Measurements from ENCODE around the gene ANKS3. TPM values are rescaled to one million over a fixed set of nuclear protein-coding genes. Genes with fewer than 3 reads are reported as not detected.

ANKS3 gene
- total and polyA plus RNA-seq, 9 donors, result 6.7 to 37.4 (median 29.6) TPM

DNA sequence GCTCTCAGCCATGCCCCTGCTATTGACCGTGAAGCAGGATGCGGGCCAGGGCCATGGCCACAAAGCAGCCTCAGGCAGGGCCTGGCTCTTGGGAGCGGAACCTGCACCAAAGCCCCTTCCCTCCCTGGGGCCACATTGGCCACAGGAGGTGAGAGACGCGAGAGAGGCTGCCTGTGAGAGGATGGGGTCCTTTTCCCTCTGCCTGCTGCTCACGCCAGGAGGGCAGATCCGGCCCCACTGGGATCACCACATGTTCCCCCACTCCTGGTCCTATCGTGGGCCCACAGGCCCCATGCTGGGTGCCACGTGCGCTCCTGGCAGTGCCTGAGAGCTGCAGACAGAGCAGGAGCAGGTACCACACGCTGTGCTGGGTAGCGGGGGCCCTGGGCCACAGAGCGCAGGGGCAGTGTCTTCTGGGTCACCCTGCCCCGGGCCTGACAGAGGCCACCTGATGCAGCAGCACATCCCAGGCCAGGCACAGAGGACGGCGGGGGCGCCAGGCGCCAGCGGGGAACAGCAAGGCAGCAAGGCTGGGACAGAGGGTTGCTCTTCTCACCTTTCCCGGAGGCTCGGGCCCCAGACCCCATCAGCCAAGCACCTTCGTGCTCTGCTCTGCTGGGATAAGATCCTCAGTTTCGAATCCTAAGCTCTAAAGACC lies 49.9 kb downstream of the ANKS3 start:
- DNase-seq, result peak in 1 of 5 donors; percentile 47
- H3K27me3 ChIP-seq, result no peaks in the 10 kb centered on the region
- H3K9me3 ChIP-seq, result no peaks in the 10 kb centered on the region
- no peak overlapping the region for H3K4me3 ChIP-seq
- TF ChIP-seq EP300 (IDR thresholded peaks at IDR 0.05), result no peak
- H3K36me3 ChIP-seq, result no peaks in the 10 kb centered on the region
- intact Hi-C loops (cut with DNase I), result no loop called here
- 92% methylated on average over 22 to 23 of the region's 23 CpGs for WGBS, 3 donors
- no peak overlapping the region for H3K27ac ChIP-seq
- peaks cover 2% of the 10 kb centered on the region for H3K4me1 ChIP-seq (ENCODE audit: insufficient read depth)

- no peaks in the 10 kb centered on the region for H3K9me3 ChIP-seq
- peaks cover 4% of the 10 kb centered on the region for H3K4me1 ChIP-seq (ENCODE audit: insufficient read depth)
- intact Hi-C loops (cut with DNase I), result no loop called here
- H3K36me3 ChIP-seq, result no peaks in the 10 kb centered on the region
- 74 to 76% (median 76%) methylated on average over 16 to 17 of the region's 17 CpGs for WGBS, 3 donors
- no peaks in the 10 kb centered on the region for H3K27me3 ChIP-seq
- no peak overlapping the region for H3K27ac ChIP-seq
- H3K4me3 ChIP-seq, result no peak overlapping the region
- DNase-seq, result peak in 1 of 5 donors; percentile 43
- no peak for TF ChIP-seq POLR2A (IDR thresholded peaks at IDR 0.05)
- TF ChIP-seq EP300 (IDR thresholded peaks at IDR 0.05), result no peak
- TF ChIP-seq, protein P1, sequence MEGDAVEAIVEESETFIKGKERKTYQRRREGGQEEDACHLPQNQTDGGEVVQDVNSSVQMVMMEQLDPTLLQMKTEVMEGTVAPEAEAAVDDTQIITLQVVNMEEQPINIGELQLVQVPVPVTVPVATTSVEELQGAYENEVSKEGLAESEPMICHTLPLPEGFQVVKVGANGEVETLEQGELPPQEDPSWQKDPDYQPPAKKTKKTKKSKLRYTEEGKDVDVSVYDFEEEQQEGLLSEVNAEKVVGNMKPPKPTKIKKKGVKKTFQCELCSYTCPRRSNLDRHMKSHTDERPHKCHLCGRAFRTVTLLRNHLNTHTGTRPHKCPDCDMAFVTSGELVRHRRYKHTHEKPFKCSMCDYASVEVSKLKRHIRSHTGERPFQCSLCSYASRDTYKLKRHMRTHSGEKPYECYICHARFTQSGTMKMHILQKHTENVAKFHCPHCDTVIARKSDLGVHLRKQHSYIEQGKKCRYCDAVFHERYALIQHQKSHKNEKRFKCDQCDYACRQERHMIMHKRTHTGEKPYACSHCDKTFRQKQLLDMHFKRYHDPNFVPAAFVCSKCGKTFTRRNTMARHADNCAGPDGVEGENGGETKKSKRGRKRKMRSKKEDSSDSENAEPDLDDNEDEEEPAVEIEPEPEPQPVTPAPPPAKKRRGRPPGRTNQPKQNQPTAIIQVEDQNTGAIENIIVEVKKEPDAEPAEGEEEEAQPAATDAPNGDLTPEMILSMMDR (IDR thresholded peaks at IDR 0.05), result no peak
Observed at GRCh38 chr16:4683255-4684057, 50.6 kb downstream of the ANKS3 start.

GRCh38 chr16:4682616-4683254 lies 51.3 kb downstream of the ANKS3 start:
- Histone ChIP-seq H3K36me3 (no peaks in the 10 kb centered on the region), H3K4me3 (no peak overlapping the region), H3K9me3 (no peaks in the 10 kb centered on the region), H3K27me3 (no peaks in the 10 kb centered on the region), H3K4me1 (ENCODE audit: insufficient read depth) (peaks cover 4% of the 10 kb centered on the region), H3K27ac (peak overlapping the region; percentile 6 to 30)
- peak in 3 of 5 donors; percentile 60 to 70 (median 69) for DNase-seq
- intact Hi-C loops (cut with DNase I), result no loop called here
- WGBS, 3 donors, result 66 to 70% (median 67%) methylated on average over 36 of the region's 36 CpGs
- TF ChIP-seq, protein P1 (IDR thresholded peaks at IDR 0.05), result peak in 1 of 3 donors; percentile 20
- no peak for TF ChIP-seq EP300 (IDR thresholded peaks at IDR 0.05)

- Histone ChIP-seq H3K36me3 (no peaks in the 10 kb centered on the region), H3K27me3 (no peaks in the 10 kb centered on the region), H3K4me1 (ENCODE audit: insufficient read depth) (peaks cover 4% of the 10 kb centered on the region), H3K27ac (no peak overlapping the region), H3K4me3 (no peak overlapping the region), H3K9me3 (no peaks in the 10 kb centered on the region)
- TF ChIP-seq POLR2A (IDR thresholded peaks at IDR 0.05) (no peak), EP300 (IDR thresholded peaks at IDR 0.05) (no peak)
- TF ChIP-seq, protein P1 (IDR thresholded peaks at IDR 0.05), result no peak
- DNase-seq, result peak in 1 of 5 donors; percentile 37
- intact Hi-C loops (cut with DNase I), result no loop called here
- WGBS, 3 donors, result 78 to 85% (median 81%) methylated on average over 23 to 26 of the region's 26 CpGs
Observed at GRCh38 chr16:4682084-4682591, 51.9 kb downstream of the ANKS3 start.
